ENCODE data around the gene GON4L.
"Not testable (repeated sequence)": the region's sequence is repeated elsewhere in the genome, so short reads cannot be mapped to it uniquely, and the experiment has no call there.

GON4L gene

DNA sequence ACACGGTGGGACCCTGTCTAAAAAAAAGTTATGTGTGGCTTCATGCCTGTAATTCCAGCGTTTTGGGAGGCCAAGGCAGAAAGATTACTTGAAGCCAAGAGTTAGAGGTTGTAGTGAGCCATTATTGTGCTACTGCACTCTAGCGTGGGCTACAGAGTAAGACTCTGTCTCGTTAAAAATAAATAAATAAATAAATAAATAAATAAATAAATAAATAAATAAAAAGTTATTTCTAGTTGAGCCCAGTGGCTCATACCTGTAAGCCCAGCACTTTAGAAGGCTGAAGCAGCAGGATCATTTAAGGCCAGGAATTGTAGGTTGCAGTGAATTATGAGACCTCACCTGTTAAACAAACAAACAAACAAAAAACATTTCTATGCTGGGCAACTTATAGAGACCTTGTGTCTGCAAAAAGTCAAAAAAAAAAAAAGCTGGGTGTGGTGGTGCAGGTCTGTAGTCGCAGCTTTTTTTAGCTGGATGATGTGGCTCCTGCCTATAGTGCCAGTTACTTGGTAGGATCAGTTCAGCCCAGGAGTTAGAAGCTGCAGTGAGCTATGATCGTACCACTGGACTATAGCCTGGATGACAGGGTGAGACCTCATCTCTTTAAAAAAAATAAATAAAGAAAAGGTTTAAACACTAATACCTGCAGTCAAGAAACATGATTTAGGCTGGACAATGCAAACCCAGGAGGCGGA lies 25.6 kb downstream of the GON4L start:
- no peak for DNase-seq (ENCODE audit: low spot score)

DNA sequence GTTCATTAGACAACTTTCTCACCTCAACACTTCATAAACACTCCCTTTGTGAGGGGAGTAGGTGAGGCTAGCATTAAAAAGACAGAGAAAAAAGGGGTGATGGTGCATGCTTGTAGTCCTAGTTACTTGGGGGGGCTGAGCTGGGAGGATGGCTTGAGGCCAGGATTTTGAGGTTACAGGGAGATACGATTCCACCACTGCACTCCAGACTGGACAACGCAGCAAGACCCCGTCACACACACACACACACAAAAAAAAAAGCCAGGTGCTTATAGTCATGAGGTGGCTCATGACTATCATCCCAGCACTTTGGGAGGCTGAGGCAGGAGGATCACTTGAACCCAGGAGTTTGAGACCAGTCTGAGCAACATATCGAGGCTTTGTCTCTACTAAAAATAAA lies 29.6 kb downstream of the GON4L start:
- no peak for DNase-seq (ENCODE audit: low spot score)

DNA sequence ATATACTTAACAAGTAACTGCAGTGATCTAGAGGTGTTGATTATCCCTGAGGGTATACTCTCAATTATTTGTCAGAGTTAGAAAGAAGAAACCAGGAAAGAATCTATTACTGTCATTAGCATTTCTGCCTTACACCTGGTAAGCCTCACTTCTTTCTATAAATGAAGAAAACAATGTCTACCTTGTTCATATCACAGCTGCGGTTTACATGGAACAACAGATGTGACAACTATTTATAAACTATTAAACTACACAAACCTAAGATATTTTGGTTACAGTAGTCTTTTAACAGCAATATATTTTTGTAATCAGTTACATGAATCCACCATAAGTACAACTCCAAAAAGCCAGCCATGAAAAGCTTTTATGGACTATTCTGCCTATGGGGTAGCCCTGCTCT lies 40.7 kb downstream of the GON4L start:
- DNase-seq (ENCODE audit: low spot score) = no peak

DNA sequence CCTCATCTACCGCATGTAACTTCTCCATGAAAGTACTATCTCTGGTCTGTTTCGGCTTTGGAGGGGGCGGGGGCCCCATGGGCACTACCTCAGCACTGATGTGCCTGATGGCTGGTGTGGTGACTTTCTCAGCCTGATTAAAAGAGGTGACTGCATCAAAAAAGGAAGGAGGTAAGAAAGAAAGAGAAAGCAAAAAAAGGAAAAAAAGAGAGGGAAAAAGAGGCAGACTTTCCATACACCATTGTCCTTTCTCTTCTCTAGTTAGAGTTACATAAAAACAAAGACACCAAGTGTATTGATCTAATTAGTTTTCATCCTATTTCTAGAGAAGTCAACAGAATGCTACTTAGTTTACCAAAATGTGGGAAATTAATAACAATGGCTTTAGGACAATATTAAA lies 43.3 kb downstream of the GON4L start:
- no peak for DNase-seq (ENCODE audit: low spot score)

DNA sequence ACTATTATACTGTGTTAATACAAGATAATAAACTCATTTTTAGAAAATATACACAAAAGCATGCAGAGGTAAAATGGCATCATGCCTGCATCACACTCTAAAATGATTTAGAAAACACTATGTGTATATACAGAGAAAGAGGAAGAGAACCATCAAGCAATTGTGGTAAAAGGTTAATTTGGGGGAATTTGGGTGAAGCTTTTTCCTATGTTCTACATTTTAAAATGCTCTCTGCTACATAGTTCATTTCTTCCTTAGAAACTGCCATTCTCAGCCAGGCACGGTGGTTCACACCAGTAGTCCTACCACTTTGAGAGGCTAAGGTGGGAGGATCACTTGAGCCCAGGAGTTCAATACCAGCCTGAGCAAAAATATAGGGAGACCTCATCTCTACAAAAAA lies 44.1 kb downstream of the GON4L start:
- DNase-seq (ENCODE audit: low spot score) = no peak

DNA sequence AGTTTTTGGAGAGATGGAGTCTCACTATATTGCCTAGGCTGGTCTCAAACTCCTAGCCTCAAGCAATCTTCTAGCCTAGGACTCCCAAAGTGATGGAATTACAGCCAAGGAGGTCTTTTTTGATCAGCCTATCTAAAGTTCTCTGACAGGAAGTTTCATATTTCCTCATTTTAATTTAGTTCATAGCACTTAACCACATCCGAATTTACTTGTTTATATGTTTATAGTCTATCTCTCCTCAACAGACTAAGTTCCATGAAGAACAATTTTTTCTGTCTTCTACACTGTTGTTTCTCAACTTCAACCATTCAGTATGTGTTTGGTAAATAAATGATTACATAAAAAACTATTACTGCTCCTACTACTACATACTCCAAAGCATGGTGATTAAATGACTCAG lies 47.9 kb downstream of the GON4L start:
- no peak for DNase-seq (ENCODE audit: low spot score)

DNA sequence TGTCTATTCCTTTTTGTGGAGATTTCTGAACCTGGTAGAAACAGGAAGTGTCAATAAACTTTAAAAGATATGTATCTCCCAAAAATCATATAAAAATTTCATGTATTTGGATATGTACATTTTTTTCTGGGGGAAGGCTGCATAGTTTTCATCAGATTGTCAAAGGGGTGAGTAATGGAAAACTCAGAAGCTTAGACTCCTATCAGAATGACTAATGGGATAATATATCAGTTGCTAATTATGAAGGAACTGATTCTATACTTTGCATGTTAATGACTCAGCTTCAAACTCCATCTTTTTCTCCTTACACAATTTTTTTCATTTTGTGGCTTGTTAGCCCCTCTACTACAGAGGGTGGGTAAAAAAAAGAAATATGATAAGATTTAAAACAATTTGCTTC lies 55.9 kb downstream of the GON4L start:
- no peak for DNase-seq (ENCODE audit: low spot score)

DNA sequence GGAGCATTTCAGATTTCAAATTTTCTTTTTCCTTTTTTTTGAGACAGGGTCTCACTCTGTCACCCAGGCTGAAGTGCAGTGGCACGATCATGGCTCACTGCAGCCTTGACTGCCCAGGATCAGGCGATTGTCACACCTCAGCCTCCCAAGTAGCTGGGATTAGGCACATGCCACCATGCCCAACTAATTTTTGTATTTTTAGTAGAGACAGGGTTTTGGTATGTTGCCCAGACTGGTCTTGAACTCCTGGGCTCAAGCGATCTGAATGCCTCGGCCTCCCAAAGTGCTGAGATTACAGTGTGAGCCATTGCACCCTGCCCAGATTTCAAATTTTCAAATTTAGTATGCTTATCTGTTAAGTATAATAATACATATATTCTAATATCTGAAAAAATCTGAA lies 61.4 kb downstream of the GON4L start:
- not testable (repeated sequence) for DNase-seq (ENCODE audit: low spot score)

DNA sequence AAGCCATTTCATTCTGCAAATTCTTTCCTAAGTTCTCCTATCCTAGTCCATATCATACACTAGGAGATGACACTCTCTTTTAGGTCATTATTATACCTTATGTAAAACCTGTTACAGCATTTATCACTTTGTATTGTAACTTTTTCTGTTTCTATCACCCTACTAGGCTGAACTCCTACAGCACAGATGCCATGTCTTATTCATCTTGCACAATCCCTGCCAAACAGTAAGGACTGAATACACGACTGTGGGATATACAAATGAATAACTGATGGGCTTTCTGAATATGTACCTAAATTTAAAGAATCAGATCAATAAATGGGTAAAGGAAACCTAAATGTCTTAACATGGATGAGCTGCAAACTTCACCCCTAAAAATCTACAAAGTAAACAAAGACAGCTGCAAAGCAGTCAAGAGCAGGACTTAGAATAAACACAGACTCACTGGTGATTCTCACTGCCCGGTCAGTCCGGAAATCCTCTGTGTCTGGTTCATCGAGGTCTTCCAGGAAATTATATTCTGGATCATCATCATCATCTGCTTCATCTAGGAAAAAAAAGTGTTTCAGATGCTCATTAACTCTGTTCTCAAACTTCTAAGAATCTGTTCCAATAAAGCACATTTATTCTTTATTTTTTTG lies 62.3 kb downstream of the GON4L start:
- no peak for DNase-seq (ENCODE audit: low spot score)

DNA sequence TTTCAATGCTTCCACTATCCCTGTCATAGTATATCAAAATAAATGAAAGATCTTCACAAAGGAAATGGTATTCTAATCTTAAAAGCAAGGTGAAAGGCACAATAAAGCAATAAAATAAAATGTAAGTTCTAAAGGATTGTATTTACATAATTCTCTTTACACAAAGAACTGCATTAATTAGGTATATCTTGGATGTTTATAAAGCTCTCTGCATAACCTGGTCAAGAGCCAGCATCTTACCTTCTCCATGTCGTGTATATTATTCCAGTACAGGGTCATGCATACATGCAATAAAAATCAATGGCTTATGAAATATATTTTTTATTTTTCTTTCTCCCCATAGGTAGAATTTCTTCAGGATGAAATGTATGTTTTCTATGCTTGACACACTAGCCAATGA lies 63.8 kb downstream of the GON4L start:
- DNase-seq (ENCODE audit: low spot score) = no peak

DNA sequence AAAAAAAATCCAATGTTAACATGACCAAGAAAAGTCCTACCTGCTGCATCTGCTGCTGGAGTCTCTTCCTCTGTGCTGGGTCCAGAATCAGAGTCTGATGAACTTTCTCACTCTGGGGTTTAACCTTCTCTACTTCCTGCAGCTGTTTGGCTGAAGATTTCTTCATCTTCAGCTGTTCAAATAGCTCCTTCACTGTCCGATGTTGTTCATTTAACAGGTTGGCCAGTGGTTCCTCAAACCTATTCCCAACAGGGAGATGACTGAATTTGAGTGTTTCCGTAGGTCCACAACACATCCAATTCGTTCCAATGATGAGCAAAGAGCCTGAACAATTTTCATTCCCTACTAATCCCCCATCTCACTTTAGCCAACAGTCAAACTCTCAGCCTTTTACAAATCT lies 79.4 kb downstream of the GON4L start:
- no peak for DNase-seq (ENCODE audit: low spot score)

DNA sequence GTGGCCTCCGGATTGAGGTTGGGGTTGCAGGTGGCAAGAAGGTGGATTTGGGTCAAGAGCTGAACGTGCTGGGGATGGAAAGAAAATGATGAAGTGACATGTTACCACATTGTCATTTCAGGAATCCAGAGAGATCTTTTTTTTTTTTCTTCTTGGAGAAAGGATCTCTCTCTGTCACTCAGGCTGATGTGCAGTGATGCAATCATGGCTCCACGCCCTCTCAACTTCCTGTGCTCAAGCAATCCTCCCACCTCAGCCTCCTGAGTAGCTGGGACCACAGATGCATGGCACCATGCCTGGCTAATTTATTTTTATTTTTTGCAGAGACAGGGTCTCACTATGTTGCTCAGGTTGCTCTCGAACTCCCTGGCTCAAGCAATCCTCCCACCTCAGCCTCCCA lies 80.6 kb downstream of the GON4L start:
- no peak for DNase-seq (ENCODE audit: low spot score)

DNA sequence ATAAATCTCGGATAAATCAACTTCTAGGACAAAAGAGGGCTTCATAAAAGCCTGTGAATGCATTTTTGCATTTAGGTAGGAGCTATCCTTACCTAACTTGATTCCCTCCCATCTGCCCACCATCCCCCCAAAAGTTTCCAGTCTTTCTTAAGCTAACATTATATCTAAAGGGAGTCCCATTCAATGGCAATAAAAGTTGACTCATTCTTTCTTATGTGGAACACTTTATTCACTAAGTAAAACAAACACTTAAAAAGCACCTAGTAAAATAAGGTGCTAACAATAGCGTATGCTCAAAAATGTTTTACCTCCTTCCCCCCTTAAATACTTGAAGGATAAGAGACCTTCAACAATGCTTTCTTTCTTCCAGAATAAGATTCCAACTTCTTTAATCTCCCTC lies 83.8 kb downstream of the GON4L start:
- no peak for DNase-seq (ENCODE audit: low spot score)

DNA sequence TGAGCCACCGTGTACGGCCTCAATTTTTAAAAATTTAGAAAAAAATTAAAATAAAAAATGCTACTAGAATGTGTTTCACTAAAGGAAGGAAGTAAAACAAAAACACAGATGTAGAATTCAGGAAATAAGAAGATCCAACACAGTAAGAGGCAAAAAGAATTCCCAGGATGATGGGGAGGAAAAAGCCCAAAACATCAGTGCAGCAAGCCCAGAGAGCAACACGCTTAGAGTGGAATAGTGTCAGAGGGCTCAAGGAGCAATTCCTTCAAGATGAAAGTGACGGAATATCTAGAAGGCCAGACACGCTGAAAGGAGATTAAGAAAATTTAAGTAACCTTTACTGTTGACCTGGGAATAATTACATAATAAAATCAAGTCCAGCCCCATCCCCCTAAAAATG lies 87.8 kb downstream of the GON4L start:
- DNase-seq (ENCODE audit: low spot score) = no peak

DNA sequence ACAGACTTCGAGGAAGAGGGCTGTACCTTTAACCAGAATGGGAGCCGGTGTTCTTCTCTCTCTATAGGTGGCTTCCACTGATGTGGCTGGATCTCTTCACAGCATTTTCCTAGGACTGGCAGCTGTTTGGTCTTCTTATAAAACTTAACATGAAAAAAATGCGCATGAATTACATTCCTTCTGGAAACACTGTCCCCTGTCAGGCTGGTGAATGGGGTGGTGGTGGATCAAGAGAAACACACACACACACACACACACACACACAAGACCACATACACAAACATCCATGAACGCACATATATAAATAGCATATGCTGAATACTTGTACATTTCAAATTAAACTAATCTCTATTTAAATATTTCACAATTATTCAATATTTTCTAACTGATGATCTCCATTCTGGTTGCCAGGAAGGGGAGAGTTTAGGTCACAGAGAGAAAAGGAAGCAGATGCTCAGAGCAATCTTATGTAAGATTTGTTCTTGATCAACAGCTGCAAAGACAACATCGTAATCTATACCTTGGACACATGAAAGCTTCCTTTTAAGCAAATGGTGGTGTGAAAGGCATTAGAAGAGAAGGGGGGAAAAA lies 89.5 kb downstream of the GON4L start:
- not testable (repeated sequence) for DNase-seq (ENCODE audit: low spot score)

DNA sequence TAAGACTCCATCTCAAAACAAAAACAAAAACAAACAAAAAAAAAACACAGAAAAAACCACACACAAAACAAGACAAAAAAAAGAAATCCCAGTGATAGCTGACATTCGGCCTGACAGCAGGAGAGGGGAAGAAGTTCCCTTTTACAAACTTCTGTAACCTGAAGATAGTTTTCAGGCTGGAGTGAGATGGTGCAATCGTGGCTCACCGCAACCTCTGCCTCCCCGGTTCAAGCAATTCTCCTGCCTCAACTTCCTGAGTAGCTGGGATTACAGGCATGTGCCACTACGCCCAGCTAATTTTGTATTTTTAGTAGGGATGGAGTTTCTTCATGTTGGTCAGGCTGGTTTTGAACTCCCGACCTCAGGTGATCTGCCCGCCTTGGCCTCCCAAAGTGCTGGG lies 93.0 kb downstream of the GON4L start:
- not testable (repeated sequence) for DNase-seq (ENCODE audit: low spot score)

DNA sequence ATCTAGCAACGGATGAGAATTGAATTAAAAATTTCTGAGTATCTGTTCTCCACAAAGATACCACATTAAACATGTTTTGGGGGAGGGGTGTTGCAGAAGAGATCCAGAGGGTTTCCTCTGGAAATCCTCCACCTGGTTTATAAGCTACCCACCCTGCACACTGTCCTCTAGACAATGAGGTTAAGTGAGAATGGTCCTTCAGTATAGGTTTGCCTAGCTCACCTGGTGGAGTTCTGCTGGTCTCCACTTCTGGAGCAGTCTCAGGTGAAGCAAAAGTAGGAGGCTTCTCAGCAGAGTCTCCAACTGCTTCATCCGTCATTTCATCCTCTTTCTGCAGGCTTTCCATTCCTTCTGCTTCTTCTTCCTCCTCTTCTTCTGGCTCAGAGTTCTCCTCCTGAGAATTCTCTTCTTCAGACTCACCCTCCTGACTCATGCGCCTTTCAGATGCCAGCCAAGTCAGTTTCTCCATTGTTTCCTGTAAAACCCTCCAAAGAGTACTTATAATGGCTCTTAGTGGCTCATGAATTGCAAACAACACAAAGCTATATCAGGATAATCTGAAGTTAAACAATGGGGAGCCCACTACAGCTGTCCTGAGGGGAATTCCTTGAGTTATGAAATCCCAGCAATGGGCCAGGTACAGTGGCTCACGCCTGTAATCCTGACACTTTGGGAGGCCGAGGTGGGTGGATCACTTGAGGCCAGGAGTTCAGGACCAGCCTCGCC lies 93.8 kb downstream of the GON4L start:
- DNase-seq (ENCODE audit: low spot score) = not testable (repeated sequence)

DNA sequence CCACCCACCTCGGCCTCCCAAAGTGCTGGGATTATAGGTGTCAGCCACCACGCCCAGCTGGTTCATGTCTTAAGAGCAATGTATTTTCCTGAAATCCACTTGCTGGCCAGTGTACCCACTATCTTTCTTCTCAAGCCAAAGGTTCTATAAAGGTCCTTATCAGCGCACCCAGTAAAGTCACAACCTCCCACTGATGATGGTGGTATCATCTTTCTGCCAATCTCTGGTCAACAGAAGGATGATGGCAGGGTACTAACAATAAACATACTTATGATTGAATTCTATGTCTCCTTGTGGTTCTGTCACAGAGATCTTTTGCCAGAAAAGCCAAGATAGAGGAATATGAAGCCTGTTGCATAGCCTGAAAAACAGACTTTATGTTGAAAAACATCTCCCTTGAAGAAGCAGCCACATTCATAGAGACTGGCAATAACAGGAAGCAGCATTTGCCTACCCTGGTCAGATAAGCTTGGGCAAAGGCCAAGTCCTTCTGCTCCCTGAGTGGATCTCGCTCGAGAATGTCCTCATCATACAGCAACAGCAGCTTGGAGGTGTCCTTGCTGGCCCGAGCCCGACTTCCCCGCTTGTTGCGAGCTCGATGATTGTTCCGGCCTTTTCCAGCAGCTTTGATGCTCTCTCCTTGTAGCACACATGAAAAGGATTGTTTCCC lies 95.1 kb downstream of the GON4L start:
- no peak for DNase-seq (ENCODE audit: low spot score)

DNA sequence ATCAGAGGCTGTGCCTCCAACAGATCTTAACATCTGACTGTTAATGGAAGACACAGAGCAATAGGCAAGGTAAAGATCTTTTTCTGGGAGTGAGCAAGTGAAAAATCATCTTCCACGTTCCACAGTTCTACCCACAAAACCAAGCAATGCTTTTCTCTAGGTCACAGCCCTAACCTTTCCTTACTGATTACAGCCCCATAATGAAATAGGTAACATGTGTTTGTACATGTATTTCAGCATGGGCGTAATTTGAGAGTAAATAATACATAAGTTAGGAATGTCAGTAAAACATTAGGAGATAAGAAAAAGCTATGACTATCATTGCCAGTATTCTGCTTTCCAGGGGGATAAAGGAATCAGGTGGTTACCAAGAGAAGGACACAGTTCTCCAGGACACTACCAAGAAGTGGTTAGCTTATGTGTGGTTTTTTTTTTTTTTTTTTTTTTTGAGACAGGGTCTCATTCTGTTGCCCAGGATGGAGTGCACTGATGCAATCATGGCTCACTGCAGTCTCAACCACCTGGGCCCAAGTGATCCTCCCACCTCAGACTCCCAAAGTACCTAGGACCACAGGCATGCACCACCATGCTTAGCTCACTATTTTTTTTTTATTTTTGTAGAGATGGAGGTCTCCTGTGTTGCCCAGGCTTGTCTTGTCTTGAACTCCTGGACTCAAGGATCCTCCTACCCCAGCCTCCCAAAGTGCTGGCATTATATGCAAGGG lies 96.1 kb downstream of the GON4L start:
- DNase-seq (ENCODE audit: low spot score) = no peak

DNA sequence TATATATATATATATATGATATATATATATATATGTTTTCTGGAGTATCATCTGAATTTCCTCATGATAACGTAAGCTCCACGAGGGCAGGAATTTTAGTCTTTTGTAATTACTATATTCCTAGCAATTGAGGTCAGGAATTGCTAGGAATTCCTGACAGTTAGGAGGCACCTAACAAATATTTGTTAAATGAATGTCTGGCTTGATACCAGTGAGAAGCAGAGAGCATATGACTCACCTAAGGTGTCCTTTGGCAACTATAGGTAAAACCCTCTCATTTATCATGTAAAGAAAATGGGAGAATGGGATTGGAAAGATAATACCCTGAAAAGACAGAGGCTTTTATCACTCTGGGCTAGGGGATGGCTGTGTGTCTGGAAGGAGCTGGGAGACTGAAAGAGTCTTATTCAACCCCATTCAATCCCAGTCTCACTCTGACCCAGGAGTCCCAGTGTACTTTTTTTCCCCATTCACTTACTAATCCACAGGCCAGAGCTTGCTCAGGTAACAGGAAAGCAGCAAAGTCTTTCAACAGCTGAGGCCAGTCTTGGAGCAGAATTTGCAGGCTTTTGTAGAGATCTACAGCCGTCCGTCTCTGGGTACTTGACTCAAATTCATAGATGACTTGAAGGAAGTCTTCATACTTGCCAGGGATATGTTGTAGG lies 96.9 kb downstream of the GON4L start:
- DNase-seq (ENCODE audit: low spot score) = no peak

DNA sequence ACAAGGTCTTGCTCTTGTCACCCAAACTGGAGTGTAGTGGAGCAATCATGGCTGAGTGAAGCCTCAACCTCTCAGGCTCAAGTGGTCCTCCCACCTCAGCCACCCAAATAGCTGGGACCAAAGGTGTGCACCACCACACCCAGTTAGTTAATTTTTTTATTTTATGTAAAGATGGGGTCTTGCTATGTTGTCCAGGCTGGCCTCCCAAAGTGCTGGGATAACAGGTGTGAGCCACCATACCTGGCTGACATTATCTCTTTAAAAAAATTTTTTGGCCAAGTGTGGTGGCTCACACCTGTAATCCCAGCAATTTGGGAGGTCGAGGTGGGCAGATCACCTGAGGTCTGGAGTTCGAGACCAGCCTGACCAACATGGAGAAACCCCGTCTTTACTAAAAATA lies 98.0 kb downstream of the GON4L start:
- not testable (repeated sequence) for DNase-seq (ENCODE audit: low spot score)
